NCI-H748 (cell line): Measurements from ENCODE around the gene NRIP3.

ENCODE experiments used
- DNase-seq: peaks from one replicate; lab custom pipeline; 2025; ENCODE audit not compliant: unreplicated experiment; lab: John Stamatoyannopoulos, UW

Gene NRIP3

GRCh38 chr11:8933931-8934330, 69.9 kb downstream of the NRIP3 start:
- DNase-seq, result no peak

GRCh38 chr11:8932564-8933180, 71.1 kb downstream of the NRIP3 start, which contains the start of gene C11orf16:
TSS of gene C11orf16 (minus strand) at chr11:8932947. CDS start at chr11:8932308, 639 bp downstream.
- DNase-seq, result peak; percentile 75
